ENCODE results near the gene LY6G6F.

LY6G6F gene

DNA sequence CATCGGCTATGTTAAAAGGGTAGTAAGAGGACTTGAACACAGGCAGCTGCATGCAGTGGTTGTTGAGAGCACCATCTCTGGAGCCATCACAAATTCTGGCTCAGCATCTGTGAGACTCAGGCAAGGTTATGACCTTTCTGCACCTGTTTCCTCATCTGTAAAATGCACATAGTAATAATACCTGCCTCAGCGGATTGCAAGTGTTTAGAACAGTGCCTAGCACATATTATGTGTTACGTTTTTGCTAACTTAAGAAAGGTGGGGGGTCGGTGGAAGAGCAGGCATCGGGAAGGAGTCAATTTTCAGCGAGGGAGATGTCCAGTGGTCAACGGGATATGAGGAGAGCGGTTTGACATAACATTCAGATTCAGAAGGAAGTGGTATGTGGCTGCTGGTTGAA is 28.7 kb upstream of the LY6G6F start:
- no peak for FAIRE-seq

DNA sequence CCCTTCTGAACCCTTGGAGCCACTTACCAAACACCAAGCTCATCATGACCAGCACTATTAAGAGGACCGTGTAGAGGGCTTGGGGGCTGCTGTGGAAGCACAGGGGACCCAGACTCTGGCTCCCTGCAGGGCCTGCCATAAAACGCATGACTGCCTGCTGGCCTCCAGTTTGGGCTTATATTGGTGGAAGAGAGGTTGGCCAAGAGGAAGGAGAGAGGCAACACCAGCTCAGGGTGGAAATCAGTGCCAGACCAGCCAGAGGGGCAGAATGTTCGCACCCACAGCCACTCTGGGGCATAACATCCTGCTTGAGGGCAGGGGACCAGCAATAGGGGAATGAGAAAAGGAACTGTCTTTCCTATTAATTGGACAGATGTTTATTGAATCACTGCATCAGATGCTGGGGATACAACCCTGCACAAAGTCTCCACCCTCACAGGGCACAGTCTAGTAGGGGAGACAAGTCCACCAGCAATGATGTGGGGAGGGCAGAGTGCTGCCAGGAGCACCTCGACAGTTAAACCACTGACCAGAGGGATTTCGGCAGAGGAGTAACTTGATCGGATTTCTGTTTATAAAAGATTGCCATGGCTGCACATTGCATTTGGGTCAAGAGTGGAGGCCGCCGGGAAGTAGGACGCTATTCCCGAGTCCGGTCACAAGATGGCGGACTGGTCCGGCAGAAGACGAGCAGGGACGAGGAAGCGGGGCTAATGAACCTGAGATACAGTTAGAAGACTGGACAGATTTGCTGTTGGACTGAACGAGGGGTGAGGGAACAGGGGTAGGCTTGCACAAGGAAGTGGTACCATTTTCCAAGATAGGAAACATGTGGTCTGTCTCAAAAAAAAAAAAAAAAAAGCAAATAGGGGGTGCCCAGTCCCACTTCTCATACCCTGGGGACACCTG is 26.2 kb upstream of the LY6G6F start, which contains the start of gene LY6G5C:
Gene LY6G5C (minus strand): TSS at position 842 of the 909 bp plus-strand sequence. CDS start 694 bp downstream, at position 148.
- FAIRE-seq, result no peak

DNA sequence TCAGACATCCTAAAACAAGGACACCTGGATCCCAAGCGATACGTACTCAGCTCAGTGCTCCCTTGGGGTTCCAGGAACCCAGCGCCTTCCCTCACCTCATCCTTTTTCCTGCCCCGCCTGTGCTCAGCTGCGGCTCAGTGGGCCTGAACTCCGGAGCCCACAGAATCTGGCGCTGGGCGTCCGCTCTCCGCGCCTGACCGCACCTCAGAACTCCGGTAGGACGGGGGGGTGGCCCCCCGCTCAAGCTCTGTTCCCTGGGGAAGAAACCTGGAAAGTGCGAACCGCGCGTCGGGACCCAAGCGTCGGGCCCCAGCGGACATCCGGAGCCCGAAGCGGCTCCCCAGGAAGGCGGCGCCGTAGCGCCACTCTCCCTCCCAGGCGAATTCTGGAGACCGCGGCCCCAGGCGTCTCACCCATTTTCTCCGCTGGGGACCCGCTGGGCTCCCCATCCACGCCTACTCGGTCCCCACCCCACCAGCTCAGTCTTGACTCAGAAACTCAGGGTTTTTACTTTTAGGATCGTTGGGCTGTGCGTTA is 25.5 kb upstream of the LY6G6F start:
- no peak for FAIRE-seq

DNA sequence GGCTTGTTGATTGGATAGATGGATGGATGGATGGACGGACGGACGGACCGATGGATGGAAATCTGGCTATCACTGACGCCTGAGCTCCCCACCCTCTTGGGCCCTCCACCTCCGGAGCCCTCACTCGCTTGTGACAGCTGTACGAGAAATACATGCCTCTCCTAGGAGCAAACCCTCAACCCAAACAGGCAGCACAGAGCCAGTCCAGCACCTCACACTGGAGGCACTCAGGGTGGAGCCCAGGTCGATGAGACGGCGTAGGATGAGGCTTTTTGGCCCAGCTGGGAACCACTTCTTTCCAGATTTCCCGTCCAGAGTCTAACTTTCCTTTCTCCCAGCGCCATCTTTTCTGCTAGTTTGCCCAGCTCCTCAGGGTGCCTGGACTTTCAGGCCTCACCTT is 23.1 kb upstream of the LY6G6F start:
- no peak for FAIRE-seq

DNA sequence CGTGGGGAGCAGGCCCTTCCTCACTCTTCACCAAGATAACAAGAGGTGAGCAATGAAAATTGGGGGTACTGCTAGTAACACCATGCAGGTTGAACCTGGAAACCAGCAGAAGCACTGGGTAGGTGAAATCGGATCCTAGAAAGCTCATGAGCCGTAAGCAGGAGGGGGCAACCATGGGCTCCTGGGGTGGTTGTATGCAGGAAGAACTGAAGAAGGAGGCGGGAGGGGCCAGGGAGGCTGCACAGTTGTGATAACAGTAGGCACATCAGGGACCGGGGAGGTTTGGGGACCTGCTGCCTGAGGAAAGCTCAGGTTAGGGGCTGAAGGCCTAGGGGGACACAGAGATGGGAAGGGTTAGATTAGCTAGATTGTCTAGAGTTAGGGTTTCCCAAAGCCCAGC is 20.2 kb upstream of the LY6G6F start:
- no peak for FAIRE-seq

DNA sequence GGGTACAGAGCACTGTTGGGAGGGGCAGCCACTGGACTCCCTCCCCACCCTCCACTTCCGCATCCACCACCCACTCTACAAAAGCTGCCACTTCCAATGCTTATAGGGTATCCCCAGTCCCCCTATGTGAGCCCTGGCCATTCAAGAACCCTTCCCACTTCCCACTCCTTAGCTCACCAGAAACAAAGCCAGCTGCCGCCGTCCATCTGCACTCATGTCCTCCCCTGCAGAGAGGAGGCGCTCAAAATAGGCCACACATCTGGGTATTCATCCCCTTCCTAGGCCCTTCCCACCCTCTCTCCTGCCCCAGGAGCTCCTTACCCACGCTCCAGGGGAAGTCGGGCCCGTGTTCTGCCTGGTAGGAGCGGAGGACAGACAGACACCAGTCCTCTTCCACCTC is 19.3 kb upstream of the LY6G6F start:
- FAIRE-seq, result no peak

DNA sequence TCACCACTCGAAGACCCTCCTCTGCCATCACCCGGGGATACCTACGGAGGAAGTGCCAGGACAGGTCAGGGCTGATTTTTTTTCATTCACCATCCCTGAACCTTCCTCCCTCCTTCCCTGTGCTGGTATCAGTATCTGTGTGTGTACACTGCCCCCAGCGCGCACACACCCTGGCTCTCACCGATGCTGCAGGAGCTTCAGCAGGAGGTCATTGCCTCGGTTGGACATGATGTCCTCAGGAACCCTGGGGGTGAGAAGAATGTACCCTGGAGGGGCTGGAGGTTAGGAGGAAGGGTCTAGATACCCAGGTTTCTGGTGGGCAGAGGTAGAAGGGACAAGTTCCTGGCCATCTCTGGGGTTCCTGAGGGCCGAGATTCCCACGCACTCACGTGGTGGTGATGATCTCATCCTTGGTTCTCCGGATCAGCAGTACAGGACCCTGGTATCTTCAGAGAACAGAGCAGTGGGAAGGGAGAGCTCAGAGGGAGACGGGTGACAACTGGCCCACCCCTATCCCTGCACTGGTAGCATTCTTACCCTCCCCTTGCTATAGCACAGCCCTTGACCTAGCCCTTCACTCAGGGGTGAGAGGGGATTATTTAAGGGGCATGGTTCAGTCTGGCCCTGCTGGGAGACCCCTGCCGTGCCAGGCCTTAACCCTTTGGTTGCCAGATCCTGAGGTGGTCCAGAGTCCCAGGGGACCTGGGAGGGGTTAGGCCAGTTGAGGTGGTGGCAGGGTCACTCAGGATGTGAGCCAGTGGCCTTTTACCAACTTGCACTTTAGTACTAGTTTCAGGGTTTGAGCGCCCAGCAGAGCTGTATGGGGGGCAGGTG is 18.6 kb upstream of the LY6G6F start:
- FAIRE-seq, result no peak

DNA sequence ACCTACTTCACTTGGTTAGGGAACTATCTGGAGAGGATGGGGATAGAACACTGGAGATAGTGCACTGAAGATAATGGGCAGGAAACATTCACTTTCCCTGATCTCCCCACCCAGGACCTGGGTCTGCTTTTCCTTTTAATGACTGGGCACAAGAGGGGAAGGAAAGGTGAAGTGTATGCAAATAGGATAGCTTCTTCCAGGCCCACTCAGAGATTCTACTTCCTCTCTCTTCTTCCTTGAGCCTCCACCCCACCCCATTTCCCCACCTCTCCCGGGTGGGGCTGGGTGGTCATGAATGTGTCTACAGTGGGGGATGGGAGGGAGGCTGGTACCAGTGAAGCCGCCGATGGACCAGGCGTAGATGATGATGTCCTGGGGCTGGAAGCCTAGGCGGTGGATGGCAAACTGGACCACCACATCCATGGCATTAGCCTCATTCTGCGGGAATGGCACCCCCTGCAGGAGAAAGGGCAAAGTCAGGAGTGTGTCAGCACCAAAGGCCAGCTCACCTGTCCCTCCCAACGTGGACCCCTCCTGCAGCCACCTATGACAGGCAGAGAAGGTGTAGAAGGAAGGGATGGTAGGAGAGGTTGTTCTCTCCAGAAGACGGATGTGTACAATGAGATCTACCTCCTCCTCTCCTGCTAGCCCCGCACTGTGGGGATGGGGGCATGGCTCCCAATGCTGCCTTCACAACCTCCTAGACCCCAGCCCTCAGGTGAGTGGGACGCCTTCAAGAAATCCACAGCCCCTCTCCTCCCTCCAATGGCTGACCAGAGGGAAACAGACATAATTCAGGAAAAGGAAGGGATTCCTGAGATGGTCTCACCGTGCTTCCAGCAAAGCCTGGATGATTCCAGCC is 17.2 kb upstream of the LY6G6F start:
- FAIRE-seq, result no peak

DNA sequence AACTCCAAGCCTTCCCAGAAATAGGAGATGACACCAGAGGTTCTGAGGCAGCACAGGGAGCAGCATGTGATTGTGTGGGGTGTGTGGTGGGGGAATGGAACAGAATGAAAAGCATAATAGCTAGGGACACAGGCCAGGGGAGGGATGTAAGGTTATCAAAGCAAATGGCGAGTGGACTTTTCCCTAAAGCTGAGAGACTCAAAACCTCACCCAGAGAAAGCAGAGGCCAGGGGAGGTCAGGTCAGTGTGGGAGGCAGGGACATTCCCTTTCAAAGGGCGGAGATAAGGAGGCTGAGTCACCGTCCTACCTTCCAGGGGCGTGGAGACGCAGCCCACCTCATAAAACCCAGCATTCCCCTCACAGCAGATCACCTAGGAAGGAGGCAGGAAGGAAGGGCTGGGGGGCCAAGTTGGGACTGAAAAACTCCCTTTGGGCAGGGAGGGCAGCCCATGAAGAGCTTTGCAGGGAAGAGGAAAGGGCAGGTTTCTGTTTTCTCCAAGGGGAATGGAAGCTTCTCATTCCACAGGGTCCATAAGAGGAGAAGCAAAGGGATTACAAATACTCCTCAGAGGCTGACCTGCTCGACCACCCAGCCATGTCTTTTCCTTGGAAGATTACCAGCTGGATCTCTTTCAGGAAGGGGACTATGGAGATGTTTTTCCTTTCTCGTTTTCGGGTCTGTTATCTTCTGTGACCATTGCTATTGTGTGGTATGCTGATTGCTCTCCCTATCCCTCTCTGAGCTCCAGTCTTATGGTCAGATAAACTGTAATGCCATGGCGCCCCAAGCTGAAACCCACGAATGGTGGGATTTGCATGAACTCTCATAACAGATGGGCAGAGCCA is 16.2 kb upstream of the LY6G6F start:
- no peak for FAIRE-seq

DNA sequence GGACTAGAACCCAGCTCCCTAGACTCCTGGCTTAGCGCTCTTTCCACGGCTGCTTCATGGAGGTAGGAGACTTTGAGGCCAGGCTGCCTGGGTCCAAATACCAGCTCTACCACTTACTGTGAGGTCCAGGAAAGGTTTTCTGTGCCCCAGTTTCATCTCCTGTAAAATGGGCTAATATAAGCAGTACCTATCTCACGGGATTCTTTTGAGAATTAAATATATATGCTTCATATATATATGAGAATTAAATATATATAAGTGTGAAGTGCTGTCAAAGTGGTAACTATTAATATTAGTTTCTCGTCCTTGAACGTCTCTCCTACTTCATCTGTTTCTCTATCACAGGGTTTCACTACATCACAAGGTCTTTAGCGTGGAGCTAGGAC is 15.6 kb upstream of the LY6G6F start:
- no peak for FAIRE-seq

DNA sequence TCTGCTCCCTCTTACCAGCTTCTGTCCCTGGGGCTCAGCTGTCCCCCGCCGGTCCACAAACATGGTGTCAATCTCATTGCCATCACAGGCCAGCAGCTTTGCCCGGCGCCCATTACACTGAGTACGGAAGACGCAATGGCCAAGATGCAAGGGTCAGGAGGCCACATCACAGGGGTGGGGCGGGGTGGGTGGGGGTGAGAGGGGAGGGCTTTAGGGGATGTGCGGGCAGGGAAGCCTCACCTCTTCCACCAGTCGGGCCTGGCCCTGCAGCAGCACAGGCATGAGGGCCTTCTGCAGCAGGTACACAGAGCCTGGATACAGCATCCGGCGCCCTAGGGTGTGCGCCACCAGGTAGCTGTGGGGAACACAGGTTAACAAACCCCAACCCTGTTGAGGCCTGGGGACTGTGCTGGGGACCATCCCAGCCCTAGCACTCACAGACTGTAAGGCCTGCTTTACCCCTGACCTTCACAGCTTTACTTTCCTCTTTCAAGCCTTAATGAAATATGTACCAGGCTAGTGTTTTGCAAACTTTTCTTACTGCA is 15.0 kb upstream of the LY6G6F start:
- no peak for FAIRE-seq

DNA sequence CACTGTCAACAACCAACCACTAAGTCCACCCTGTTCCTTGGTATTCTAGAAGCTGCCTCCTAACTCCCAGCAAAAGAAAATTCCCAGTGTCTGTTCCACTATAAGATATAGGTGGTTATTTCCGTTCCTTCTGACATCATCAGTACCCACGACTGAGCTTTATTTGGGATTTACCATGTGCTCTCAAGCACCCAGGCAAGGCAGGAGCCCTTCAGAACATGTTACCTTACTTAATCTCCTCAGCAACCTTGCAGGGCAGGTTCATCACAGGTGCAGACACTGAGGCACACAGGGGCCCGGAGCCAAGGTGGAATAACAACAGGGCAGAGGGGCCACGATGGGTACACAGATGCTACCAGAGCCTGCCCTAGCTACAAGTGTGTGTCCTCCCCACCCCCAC is 14.3 kb upstream of the LY6G6F start:
- FAIRE-seq, result no peak

DNA sequence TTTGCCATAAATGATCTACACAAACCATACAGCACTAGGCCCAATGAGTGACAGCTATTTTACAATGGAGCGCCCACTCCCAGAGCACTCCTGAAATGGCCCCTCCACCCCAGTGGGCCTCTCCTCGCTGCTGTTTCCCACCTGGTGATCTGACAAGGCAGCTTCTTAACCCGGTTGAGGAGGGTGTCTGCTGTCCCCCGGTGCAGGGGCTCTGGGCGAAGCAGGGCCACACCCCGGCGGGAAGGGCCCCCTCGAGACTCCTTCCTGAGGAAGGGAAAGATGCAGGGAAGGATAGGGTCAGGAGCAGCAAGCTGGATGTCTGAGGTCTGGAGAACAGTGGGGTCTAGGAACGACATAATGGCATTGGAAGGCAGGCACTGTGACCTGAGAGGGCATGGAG is 13.8 kb upstream of the LY6G6F start:
- no peak for FAIRE-seq

DNA sequence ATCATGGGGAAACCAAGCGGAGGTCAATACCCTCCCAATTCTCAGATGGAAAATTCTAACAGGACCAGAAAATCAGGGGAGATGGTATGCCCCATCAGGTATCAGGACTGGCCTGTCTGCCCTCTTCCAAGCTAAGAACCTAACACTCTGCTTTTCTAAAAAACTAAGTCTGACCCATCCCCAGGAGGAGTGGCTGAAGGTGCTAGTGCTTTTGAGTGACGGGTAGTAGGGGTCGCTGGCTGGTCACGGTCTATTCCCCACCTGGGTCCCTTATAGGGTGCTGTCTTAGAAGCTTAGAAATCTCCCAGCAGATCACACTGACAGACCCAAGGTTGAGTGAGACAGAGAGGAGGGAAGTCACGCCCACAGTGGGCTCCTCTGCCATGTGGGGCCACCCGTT is 13.1 kb upstream of the LY6G6F start:
- no peak for FAIRE-seq

DNA sequence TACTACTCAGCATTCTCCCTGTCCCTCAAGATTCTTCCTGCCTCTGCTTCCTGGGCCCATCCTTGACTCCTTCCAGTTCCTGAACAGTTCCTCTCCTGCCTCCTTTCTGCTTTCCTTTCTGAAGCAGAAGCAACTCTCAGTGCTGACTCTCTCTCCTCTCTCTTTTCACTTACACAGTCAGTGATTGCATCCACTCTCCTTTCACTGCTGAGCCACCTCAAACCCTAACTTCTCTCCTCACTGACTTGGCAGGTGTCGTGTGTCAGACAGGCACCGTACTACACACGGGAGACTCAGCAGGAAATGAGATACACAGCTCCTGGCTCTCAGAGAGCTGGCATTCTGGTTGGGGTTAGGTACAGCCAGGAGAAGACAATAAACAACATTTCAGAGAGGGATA is 9.1 kb upstream of the LY6G6F start:
- no peak for FAIRE-seq

DNA sequence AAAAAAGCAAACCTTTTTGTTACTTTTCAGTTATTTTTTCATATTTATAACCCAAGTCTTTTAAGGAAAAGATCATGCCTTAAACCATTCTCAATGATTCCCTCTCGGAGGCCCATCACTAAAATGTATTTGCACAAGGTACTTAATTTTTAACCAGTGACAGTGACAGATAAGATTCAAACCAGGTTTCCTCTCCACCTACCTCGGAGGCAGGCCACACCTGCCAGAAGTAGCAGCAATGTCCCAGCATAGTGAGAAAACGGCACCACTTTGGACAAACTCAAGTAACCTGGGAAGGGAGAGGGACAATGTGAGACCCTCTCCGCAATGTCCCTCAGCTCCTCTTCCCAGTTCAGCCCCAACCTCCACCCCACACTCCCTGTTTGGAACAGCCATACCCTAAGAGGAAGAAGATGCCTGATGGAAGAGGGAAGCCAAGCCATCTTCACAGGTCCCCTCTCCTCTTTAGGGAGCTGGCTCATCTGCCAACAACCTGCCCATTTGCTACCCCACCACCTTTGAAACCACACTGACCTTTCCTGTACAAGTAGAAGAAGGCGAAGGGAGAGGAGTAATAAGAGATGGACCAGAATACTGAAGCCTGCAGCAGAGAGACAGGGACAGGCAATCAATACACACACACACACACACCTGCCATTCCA is 5.8 kb upstream of the LY6G6F start:
- FAIRE-seq, result no peak

DNA sequence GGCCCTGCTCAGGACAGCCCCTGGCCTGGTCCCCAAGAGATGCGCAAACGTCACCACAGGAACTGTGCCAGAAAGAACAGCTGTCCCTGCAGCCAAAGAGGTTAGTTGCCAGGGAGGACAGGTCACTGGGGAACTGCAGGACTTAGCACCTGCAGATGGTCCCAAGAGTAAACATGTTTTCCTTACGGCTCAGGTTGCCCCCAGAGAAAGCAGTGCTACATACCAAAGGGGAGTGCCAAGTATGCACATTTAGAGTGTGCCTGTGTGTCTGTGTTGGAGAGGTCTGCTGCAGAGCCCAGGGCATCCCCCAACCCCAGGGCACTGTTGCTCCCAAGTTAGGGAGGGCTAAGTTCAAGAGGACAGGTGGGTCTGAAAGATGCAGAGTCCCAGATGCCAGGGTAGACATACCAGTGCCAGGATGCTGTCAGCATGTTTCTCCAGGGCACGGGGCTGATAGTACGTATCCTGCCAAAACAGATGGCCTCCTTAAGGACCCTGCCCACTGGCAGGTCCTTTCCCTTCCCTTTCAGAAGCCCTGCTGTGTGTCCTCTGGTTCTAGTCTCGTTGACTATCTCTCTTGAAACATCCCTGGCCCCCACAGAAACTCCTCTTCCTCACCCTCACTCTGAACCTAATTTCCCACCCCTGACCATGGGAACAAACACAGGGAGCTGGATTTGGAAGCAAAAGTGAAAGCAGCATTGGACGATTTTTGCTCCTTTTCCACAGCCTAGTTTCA is 4.8 kb upstream of the LY6G6F start:
- no peak for FAIRE-seq

DNA sequence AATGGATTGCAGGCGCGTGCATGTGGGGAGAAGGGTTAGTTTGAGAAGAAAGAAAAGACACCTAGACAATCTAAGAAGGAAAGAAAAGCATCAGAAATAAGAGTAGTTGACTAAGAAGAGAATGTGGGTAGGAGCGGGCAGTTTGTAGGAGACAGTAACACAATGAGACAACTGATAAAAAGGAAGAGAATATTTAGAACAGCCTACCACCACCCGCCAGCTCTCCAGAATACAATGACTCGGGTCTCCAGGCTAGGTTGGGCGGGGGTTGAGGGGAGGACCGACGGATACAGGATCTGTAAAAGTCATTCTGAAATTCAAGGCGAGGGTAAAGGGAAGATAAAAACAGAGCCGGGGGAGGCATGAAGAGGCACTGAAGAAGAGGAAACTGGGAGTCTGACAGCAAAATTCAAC is 4.3 kb upstream of the LY6G6F start:
- no peak for FAIRE-seq

DNA sequence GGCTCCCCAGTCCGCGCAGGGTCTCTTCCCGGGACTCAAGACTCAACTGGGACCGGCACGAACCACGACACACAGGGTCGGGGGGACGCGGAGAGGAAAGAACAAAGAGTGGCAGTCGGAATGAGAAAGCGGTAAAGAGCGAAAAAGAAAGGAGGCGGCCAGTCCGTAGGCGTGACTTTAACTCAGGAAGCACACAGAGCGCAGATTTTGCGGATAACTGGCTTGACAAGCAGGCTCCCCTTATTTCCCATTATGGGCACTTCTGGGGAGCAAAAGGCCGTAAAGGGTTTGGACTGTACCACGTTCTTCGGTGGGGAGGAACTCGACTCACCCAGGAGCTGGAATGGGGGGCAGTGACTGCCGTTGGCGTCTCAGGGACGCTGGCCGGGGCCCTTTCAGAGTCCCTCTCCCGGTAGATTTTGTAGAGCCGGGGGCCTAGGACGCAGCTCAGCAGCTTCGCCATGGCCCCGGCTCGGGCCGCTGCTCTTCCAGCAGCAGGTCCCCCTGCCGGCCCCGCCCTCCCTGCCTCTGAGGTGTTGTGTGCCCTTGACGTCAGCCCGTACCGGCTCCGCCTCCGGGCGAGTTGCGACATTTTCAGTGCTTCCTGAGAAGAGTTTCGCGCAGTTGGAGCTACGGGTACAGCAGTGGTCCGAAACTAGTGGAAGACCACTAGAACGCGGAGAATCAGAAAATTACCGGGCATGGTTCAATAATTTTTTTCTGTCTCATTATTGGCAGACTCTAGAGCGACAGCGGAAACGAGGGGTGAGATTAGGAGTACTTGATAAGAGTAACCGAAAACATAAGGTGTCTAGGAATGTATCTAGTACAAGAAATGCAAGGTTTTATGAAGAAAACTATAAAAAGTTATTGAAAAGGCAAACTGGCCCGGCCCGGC is 3.6 kb upstream of the LY6G6F start, which contains the start of gene ABHD16A:
Gene ABHD16A (minus strand): TSS at position 506 of the 898 bp plus-strand sequence. CDS start 43 bp downstream, at position 463.
- FAIRE-seq, result no peak
